HG03558 (cell line): ENCODE measurements around the gene CDK16.

ENCODE experiments used
- ATAC-seq: cut with Tn5 transposase; IDR thresholded peaks from one replicate; pipeline ENCODE4 v1.9.1; 2021; ENCODE audit warnings: moderate number of reproducible peaks; ENCODE audit not compliant: unreplicated experiment; ENCODE audit errors: extremely low read depth

Gene CDK16

DNA sequence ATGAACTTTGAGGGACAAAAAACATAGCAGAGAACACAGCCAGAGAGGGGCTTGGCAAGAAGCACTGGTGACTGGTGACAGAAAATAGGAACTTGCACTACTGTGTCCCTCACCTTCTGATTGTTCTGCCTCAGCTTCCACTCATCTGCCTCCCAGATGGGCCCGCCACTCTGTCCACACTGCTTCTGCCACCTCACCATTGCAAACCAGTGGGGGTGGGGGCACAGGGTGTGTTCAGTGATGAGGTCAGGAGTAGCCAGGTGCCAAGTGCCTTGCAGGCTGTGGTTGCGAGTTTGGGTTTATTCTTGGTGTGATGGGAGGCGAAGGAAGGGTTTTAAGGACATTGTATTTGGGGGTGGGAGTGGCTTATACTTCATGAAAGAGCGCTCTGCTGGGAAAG is 34.0 kb upstream of the CDK16 start:
- ATAC-seq, result no peak

DNA sequence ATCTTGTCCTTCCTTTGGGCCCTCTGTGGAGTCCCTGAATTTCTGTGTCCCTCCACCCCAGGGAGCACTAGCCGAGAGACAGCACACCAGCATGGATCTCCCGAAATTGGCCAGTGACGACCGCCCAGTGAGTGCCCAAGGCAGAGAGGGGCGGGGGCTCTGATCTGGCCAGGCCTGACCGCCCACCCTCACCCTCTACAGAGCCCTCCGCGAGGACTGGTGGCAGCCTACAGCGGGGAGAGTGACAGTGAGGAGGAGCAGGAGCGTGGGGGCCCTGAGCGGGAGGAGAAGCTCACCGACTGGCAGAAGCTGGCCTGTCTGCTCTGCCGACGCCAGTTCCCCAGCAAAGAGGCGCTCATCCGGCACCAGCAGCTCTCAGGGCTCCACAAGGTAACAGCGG is 33.2 kb upstream of the CDK16 start:
- no peak for ATAC-seq

DNA sequence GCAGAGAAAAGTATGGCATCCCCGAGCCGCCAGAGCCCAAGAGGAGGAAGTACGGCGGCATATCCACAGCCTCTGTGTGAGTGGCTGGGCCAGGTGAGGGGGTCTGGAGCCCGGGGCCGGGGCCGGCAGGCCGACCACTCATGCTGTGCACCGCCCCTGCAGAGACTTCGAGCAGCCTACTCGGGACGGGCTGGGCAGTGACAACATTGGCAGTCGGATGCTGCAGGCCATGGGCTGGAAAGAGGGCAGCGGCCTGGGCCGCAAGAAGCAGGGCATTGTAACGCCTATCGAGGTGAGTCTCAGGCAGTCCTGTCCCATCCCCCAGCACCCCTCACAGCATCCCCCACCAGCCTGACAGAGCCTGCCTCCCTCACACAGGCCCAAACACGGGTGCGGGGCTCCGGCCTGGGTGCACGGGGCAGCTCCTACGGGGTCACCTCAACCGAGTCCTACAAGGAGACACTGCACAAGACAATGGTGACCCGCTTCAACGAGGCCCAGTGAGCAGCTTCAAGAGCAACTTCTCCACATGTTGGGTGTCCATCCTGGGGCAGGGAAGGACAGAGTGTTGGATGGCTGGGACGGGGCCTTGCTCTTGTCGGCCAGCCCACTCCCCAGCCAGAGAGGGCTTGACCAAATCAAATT is 32.3 kb upstream of the CDK16 start:
- no peak for ATAC-seq

DNA sequence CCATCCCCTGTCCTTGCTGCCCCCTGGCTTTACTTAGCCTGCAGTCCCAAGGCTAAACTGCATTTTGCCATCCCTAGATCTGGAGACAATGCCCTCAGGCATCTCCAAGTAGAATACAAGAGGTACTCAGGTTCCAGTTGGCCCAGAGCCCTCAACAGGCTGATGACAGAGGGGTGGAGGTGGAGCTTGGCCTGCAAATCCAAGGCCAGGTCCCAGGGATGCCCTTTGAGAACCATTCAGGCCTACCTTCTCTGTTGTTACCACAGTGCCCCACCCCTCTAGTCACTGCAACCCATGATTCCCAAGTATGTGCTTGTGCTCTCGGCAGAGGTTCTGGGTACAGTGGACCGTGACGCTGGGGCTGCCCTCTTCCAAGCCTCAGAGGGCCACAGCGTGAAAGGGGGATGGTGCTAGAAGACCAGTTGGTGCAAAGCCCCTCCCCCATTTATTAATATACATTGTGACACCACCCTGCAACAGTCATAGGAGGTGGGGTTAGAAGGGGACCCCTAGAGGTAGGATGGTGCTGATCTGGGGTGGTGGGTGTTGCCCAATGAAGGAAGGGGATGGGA is 31.3 kb upstream of the CDK16 start:
- no peak for ATAC-seq

DNA sequence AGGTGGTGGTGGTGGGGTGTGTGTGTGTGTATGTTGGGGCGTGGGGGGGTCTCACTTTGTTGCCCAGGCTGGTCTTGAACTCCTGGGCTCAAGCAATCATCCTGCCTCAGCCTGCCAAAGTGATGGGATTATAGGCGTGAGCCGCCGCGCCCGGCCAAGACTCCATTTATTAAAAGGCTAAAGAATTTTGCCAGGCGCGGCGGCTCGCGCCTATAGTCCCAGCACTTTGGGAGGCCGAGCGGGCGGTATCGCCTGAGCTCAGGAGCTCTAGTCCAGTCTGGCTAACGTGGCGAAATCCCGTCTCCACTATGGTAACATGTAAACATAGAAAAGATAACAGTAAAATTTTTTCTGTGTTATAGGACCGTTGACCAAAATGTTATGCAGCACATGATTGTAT is 28.6 kb upstream of the CDK16 start:
- no peak for ATAC-seq

DNA sequence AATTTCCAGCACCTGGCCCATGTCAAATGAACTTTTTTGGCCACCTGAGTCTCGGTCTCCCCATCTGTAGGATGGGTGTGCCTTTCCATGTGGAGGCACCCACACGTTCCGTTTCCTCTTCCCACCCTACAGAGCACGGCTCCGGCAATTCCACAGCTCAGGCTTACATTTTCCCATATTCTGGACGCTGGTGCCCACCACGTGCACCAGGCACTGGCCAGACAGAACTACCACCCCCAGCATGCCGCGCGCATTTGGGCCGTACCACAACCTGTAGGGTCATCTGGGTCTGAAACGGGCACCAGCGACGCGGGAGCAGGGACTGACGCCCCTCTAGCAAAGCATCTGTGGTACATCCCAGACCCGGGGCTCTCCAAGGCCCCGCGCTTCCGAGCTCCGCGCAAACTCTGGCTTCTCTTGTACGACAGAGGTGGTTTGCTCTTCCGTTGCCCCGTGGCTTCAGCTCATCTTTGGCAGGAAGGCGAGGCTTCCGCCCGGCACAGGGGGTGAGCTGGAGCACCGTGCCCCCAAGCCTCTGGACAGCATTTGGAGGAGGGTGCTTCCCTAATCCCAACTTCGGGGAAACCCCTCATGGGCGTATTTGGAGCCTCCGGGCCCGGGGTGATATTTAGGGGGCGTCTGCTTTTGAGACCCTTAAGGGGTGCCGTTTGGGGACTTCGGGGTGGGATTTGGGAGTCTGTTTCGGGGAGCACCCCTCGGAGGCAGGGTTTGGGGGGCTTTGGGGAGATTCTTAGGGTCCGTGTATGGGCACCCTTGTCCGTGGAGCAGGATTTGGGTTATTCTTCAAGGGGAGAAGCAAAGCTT is 27.8 kb upstream of the CDK16 start:
- ATAC-seq, result no peak

DNA sequence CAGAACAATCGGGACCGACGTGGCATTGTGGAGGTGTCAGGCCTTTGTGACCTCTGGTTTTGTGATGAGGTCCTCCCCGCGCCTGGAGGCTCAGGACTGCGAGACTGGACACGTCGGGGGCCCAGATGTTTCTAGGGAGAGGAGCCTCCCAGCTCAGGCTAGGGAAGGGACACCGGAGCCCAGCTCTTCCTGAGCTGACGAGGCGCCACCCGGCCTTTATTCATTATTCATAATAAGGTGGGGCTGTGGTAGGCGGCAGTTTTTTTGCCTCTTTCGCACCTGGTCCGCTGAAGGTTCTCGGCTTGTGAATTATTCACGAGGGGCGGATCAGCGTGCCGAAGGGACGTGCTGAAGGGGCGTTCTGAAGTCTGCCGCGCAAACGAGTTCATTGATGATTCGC is 27.1 kb upstream of the CDK16 start:
- no peak for ATAC-seq

DNA sequence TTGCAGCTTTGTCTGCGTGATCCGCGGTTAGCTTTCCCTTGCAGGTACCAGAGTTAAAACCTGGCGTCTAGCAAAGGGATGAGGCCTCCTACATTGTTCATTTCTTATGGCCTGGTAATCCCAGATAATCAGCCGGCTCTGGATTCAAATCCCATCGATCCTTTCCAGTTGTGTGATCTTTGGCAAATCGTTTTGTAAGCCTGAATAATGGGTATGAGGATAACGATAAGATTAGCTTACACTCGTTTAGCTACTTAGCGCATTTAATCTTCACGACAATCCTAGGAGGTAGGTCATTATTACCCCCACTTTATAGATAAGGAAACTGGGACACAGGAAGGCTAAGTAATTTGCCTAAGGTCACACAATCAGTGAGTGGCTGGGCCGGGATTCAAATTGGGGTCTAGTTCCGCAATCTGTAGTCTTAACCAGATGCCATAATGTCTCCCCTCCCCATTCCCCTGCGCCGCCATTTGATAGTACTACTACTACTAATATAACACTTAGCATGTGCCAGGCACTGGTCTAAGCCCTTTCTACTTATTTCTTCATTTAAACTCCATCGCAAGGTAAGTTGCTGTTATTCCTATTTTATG is 26.6 kb upstream of the CDK16 start:
- no peak for ATAC-seq

DNA sequence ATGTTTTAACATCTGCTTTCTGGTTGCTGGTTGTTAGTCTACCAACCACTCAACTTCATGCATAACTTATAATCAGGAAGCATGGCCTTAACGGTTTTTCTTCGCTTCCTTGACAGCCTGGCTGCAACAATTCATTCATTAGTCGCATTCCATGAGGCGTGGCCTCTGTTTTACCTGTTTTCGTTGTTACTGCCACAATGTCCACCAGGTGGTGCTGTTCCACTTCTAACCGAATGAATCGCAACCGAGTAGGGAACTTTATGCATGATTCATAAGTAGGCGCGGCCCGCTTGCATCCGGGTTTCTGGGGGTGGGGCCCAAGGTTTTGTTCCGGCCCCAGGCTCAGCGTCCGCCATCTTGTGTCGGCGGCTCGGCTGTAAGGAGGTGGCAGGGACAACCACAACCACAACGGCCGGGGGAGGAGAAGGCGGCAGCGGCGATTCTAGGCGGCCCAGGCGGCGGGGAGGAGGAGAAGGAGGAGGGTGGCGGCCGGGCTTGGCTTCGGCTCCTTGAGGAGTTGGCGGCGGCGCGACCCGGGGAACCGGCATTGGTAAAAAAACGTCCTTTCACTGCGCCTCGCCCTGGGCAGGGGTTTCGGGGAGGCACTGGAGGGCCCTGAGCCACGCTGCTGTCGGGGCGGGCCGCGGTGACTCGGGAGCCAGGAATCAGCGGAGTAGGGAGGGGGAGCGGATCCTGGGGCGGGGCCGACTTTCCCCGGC is 24.8 kb upstream of the CDK16 start, which contains the start of gene UBA1:
UBA1 (plus strand) TSS at position 355 of the 719 bp plus-strand sequence. CDS start 4,974 bp downstream, outside the sequence.
- peak; percentile 55 for ATAC-seq

DNA sequence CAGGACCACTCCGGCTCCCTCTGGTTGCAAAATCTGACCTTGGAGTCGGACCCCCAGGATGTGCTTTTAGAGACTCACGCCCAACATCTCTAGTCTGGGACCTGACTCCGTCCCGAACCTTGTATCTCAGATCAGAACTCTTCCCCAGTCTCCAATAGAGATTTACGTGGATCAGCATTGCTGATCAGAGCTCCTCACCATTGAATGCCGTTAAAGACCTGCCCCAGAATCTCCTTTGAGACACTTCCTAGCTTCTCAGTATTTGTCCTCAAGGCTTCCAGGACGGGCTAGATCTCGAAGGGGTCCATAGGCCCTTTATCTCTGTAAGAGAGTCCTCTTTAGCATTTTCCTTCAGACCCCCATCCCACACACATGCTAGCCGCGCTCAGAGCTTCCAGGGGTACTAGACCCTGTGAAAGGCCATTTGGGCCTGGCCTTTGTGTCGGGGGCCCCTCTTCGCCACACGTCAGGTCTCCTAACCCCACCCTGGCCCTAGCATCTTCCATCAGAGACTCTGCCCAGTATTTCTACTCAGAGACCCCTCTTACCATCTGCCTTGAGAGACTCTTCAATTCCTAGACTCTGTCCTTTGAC is 24.2 kb upstream of the CDK16 start:
- no peak for ATAC-seq

DNA sequence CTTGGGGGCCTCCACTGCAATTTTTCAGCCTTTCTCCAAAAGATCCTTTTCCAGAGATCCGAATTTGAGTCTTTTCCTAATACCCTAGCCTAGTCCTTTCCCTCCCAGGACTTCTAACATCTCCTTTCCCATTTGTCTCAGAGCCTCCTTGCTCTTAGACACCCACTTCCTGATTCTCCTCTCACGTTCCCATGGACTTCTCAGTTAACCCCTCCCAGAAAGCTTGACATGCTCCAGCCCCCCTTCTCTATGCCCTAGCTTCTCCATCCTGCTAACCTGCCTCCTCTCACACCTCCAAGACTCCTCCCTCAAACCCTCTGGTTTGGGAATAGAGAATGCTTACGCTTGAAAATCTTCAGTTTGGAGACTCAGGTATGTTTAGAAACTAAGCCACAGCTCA is 22.4 kb upstream of the CDK16 start:
- ATAC-seq, result no peak

DNA sequence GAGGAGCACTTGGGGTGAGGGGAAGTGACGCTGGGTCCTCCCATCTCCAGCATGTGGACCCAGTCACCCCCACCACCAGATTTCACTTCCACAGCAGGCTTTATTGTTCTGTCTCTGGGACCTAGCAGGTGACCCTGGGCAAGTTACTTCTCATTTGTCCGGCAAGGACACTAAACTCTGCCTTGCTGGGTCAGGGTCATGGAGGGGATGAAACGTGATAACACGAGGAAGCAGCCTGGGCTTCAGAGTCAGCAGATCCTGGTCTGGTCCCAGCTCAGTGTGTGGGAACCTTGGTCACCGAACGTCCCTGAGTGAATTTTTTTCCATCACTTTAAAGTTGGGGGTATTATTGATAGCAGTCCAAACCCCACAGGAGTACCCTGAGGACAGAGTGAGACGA is 21.0 kb upstream of the CDK16 start:
- ATAC-seq, result no peak

DNA sequence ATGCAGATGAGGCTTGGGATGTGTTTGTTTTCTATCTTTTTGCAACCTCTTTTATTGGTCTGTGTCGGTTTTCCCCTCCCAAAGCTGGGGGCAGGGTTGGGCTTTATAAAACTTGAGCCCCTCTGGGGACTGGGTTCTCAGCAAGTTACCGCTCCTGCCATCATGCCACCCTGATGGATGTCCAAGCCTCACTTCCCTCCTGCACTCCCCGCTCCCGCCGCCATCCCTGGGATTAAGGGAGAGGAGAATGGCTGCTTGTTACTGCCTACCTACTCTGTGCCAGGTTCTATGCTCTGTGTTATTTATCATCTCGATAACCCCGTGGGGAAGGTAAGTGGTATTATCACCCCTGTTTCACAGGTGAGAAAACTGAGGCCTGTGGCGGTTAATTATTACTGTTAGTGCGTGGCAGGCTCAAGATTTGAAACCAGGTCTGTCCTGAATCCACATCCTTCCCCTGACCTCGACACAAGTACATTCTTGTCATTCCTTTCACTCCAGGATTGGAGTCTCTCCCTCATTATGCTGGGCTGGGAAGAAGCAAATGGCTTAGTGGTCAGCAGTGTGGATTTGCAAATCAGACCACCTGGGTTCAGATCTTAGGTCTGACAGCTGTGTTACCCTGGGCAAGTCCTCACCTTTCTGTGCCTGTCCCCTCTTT is 20.3 kb upstream of the CDK16 start:
- ATAC-seq, result no peak

DNA sequence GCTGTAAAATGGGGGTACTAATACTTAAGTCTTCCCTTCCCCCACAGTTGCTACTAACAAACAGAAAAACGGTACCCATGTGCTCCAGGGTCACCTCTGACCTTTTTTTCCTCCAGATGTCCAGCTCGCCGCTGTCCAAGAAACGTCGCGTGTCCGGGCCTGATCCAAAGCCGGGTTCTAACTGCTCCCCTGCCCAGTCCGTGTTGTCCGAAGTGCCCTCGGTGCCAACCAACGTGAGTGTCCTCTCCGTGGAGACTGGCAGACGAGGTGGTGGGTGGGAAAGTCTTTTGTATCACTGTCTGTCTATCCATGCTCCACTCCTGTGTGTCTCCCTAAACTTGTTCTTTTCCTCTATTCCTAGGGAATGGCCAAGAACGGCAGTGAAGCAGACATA is 19.8 kb upstream of the CDK16 start:
- ATAC-seq, result no peak

DNA sequence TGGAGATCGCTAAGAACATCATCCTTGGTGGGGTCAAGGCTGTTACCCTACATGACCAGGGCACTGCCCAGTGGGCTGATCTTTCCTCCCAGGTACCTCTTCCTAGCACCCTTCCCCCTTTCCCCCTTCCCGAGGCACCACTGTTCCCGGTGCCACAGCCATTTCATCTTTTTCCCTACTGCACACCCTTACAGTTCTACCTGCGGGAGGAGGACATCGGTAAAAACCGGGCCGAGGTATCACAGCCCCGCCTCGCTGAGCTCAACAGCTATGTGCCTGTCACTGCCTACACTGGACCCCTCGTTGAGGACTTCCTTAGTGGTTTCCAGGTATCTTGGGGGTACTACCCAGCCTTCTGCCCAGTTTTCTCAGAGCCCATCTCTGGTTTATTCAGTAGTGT is 19.2 kb upstream of the CDK16 start:
- ATAC-seq, result no peak

DNA sequence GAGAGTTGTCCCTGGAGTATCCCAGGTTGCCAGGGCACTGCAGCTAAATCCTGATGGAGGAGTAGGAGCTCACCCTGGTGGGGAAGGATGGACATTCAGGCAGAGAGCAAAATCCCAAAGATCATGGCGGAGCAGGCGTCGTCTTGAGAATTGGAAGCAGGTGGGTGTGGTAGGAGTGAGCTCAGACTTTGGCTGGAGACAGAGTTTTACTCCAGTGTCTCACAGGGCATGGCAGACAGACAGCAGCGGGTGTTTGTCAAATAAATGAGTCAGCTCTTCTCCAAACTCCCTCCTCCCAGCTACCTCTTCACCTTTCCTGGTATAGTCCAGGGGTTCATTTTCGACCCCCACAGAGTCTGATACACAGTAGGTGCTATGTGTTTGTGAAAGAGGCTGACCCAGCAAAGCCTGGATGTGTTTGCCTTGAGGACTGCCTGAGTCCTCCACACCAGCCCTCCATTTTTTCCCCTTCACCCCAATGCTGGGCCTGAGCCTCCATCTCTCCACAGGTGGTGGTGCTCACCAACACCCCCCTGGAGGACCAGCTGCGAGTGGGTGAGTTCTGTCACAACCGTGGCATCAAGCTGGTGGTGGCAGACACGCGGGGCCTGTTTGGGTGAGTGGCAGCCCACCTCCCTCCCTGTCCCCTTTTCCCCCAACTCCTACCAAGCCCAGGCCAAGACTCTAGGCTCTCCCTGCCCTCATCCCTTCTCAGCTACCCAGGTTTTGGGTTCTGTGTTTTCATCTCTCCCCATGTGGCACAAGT is 17.9 kb upstream of the CDK16 start:
- no peak for ATAC-seq

DNA sequence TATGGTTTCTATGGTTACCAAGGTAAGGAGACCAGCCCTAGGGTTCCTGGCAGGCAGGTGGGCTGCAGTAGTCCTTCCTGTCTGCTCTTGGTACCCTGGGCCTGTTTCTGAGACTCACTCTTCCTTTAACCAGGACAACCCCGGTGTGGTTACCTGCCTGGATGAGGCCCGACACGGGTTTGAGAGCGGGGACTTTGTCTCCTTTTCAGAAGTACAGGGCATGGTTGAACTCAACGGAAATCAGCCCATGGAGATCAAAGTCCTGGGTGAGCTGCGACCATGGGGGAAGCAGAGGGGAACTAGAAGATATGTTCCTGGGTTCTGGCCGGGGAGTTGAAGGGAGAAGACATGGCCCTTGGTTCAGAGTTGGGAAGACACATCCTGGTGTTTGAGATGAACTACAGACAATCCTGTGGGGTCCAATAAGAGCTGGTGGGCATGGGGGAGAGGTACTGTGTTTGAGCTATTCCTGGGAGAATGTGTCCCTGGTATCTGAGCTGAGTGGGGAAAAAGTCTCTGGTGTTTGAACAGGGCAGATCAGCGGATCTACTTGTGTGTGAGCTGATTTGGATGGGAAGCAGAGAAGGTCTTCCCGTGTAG is 17.0 kb upstream of the CDK16 start:
- no peak for ATAC-seq

DNA sequence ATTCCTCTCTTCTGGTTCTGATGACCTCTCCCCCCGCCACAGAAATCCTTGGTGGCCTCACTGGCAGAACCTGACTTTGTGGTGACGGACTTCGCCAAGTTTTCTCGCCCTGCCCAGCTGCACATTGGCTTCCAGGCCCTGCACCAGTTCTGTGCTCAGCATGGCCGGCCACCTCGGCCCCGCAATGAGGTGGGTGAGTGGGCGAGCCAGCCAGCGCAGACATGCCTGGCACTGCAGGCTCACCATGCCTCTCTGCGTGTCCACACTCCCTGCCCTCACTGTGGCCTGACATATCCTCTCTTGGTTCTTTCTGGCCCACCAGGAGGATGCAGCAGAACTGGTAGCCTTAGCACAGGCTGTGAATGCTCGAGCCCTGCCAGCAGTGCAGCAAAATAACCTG is 16.2 kb upstream of the CDK16 start:
- no peak for ATAC-seq

DNA sequence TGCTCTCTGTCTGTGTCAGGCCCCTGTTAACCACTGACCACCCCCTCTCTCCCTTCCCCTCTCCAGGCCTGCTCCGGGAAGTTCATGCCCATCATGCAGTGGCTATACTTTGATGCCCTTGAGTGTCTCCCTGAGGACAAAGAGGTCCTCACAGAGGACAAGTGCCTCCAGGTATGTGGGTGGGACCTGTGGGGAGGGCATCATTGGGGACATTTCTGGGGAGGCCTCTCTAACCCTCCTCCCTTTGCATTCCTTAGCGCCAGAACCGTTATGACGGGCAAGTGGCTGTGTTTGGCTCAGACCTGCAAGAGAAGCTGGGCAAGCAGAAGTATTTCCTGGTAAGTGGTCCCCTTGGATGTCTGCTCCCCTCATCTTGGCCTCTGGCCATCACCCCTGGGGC is 15.6 kb upstream of the CDK16 start:
- no peak for ATAC-seq
